ENCODE results near the gene RBCK1. TPM values are rescaled to one million over a fixed set of nuclear protein-coding genes. Genes with fewer than 3 reads are reported as not detected.

Gene RBCK1
- 138 and 161 TPM in 2 replicates for total RNA-seq (2014; rRNA removed; shearing (Covaris generic))

GRCh38 chr20:407953-408842 is at the start of gene RBCK1:
TSS of gene RBCK1 (plus strand) at chr20:408299. CDS start at chr20:408758, 459 bp downstream.

DNA sequence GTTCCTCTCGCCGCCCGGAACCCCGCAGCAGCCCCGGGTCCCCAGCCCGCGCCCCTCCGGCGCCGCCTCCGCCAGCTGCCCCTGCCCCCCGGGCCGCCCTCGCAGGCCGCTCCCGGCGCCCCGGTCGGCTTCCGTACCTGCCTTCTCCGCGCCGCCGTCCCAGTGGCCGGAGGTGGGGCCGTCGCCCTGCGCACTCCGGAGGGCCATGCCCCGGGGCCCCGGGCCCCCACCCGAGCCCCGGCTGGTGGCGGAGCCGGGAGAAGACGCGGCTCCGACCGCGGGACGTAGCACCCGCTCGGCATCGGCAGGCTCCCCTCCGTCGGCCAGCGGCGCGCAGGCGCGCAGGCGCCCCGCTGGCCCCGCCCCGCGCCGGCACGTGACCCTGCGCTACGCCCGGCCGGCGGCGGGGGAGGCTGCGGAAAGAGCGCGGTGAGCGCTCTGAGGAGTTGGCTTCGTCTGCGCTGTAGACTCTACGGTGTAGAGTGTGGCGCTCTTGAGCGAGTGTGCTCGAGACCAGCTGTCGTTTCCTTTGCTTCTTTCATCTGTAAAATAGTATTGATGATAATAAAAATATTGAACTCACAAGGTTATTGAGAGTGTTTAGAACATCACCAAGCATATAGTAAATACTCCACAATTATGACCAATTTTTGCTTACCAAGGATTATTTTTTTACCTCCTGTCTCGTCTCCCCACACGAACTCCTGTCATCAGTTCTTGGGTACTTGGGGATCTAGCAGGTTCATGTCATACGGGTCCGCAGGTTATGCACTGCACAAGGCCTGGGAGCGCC is 54.3 kb downstream of the RBCK1 start, which contains the start of gene TBC1D20:
TBC1D20 (minus strand) TSS at position 335 of the 793 bp plus-strand sequence; CDS start at position 207, 128 bp downstream.

Small RNA genes within 50 kb of the gene (small RNA-seq; reads per million reads assigned to genes)
- gene RF00019: not detected

Other genes with a start within 250 kb of the RBCK1 start
- gene DEFB128, start 218.6 kb upstream of the RBCK1 start, total RNA-seq (2014; rRNA removed; shearing (Covaris generic)): not detected in 2 replicates
- not detected in 2 replicates for gene DEFB129, start 181.0 kb upstream of the RBCK1 start, total RNA-seq (2014; rRNA removed; shearing (Covaris generic))
- gene DEFB132, start 150.6 kb upstream of the RBCK1 start, total RNA-seq (2014; rRNA removed; shearing (Covaris generic)): not detected in 2 replicates
- 1.1 and 1.9 TPM in 2 replicates for gene C20orf96, start 117.5 kb upstream of the RBCK1 start, total RNA-seq (2014; rRNA removed; shearing (Covaris generic))
- 28.0 and 28.7 TPM in 2 replicates for gene ZCCHC3, start 110.7 kb upstream of the RBCK1 start, total RNA-seq (2014; rRNA removed; shearing (Covaris generic))
- 6.9 and 7.7 TPM in 2 replicates for gene SOX12, start 82.7 kb upstream of the RBCK1 start, total RNA-seq (2014; rRNA removed; shearing (Covaris generic))
- gene NRSN2, start 61.2 kb upstream of the RBCK1 start, total RNA-seq (2014; rRNA removed; shearing (Covaris generic)): 60.3 and 73.3 TPM in 2 replicates
- 290 and 400 TPM in 2 replicates for gene TRIB3, start 27.5 kb upstream of the RBCK1 start, total RNA-seq (2014; rRNA removed; shearing (Covaris generic))
- gene TBC1D20, start 54.2 kb downstream of the RBCK1 start, total RNA-seq (2014; rRNA removed; shearing (Covaris generic)): 21.8 and 26.3 TPM in 2 replicates
- gene CSNK2A1, start 135.5 kb downstream of the RBCK1 start, total RNA-seq (2014; rRNA removed; shearing (Covaris generic)): 137 and 178 TPM in 2 replicates
- 1.1 and 1.5 TPM in 2 replicates for gene TCF15, start 202.0 kb downstream of the RBCK1 start, total RNA-seq (2014; rRNA removed; shearing (Covaris generic))
- 43.1 and 44.4 TPM in 2 replicates for gene SRXN1, start 244.9 kb downstream of the RBCK1 start, total RNA-seq (2014; rRNA removed; shearing (Covaris generic))